NCI-H774 (cell line): Measurements from ENCODE around the gene UBE2E3.
"Not testable (repeated sequence)": the region's sequence is repeated elsewhere in the genome, so short reads cannot be mapped to it uniquely, and the experiment has no call there.

ENCODE experiments used
- DNase-seq: peaks from one replicate; lab custom pipeline; 2025; lab: John Stamatoyannopoulos, UW

UBE2E3 gene

DNA sequence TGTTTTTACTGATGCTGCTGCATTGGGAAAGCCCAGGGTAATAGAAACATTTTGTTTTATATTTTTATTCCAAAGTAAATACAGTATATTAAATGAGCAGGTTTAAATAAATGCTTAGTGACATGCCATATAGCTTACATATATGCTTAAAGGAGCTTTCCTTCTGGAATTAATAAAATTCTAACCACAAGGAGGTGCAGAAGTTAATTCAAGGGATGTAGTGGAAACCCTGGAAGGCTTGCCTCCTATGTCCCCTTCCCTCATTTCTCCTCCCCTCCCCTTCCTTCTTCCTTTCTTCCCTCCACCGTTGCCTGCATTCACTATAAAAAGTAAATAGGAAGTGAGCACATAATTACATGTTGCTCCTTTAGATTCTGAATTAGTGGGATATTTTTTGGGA is 96.3 kb downstream of the UBE2E3 start:
- DNase-seq = no peak

DNA sequence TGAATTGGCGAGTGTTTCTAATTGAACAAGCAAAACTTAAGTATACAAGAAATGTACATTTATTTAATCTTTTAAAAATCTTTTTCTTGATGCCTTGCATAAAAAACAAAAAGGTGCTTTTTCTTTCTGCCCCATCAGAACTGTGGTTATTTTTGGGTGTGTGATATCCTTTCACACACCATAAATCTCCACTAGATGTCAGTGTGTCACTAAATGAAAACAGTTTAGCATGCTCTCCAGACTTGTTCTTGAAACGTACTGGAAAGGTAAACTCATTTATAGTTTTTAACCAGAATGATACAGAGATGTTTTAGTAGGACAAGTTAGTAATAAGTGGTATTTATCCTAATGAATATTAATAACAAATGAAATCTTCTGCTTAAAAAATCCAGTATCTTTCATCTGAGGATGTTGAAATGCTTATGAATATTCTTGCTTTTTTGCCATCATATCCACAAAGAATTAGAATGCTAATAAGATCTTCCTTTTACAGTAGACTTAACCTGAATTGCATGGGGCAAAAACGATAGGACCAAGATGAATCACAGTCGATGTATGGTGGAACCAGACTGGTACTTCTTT is 96.8 kb downstream of the UBE2E3 start:
- DNase-seq = peak; percentile 21

GRCh38 chr2:181083140-181083539 is 102.7 kb downstream of the UBE2E3 start:
- no peak for DNase-seq

DNA sequence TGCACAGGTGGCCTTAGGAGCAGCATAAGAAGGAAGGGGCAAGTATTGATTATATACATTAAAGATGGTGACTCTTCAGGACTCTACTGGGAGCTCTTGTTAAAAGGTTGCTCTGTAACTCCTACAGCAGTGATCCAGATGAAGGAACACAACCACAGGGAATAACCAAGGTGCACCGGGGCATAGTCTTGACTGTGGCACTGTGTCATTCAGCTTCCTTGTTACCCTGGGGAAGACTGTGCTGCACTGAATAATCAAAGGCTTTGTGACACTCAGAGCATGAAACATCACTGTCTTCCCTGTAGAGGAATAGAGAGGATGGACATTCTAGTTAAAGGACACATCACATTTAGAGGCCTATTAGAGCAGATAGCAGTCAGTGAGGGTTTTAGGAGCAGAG is 105.3 kb downstream of the UBE2E3 start:
- no peak for DNase-seq

DNA sequence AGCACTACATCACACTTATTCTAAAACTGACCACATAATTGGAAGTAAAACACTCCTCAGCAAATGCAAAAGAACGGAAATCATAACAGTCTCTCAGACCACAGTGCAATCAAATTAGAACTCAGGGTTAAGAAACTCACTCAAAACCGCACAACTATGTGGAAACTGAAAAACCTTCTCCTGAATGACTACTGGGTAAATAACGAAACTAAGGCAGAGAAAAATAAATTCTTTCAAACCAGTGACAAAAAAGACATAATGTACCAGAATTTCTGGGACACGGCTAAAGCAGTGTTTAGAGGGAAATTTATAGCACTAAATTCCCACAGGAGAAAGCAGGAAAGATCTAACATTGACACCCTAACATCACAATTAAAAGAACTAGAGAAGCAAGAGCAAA is 111.5 kb downstream of the UBE2E3 start:
- not testable (repeated sequence) for DNase-seq

DNA sequence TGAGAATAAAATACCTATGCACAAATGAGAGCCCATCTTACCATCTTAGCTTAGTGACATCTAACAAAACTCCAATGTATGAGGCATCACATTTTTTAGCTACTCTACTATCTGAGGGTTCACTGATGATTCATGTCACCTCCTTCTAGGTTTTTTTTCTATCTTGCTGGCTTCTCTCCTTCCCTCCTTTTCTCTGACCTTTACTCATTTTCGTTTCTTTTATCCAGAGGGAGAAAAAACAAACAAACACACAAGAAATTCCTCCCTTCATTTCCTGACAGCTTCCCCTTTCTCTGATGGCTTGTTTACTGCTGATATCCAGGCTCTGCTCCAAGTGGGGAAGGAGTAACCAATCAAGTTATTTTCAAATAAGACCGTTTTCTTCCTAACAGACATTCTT is 115.1 kb downstream of the UBE2E3 start:
- no peak for DNase-seq

DNA sequence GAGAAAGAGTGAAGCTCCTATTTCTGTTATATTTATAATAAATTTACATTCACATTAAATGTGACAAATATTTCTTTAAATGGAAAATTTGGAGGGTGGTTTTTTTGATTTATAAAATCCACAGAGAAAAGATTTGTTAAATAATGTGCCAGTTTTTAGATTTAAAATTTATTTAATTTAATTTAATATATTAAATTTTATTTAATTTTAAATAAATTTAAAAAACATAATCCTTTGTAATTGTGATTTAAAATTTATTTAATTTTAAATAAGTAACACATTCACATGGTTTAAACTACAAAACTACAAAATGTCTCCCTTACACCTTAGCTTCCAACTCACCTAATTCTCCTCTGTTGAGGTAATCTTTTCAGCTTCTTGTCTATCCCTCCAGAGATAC is 123.3 kb downstream of the UBE2E3 start:
- DNase-seq = no peak

DNA sequence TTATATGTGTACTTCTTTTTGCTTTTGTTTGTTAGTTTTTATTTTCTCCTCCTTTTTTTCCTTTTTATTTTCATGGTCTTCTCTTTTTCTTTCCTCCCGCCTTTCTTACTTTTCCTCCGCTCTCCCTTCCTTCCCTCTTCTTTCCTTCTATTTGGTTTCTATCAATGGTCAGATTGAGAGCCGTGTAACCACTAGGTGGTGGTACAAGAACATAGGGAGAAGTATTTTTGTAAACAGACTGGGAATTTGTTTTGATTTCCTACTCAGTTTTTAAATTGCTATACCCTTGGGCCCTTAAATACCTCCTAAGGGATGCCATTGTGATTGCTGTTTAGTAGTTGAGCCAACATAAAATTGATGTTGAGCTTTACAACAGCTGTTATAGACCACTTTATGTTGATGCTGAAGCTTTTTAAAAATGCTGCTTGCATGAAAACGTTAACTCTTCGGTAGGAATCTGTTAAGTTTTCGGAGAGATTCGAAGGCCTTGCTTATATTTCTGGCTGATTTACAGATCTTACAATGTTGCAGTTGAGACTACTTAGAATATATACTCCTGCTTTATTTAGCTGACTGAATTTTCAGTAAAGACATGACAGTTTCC is 124.2 kb downstream of the UBE2E3 start:
- peak; percentile 50 for DNase-seq

DNA sequence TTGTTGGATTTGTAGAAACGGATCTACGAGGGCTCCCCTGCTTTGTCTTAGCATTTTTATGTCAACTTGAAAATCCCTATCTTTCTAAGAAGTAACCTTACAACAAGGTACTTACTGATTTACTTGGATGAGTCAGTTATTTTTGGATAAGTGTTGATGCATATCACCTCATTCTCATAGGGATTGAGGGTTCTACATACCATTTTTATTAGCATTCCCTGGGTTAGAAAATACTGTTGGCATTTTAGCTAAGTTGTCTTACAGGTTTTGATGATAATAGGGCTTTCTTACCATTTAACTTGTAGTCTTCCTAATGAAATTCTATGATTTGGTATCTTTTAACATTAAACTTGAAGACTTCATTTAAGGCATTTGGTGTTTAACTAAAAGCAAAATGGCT is 125.2 kb downstream of the UBE2E3 start:
- DNase-seq = no peak

DNA sequence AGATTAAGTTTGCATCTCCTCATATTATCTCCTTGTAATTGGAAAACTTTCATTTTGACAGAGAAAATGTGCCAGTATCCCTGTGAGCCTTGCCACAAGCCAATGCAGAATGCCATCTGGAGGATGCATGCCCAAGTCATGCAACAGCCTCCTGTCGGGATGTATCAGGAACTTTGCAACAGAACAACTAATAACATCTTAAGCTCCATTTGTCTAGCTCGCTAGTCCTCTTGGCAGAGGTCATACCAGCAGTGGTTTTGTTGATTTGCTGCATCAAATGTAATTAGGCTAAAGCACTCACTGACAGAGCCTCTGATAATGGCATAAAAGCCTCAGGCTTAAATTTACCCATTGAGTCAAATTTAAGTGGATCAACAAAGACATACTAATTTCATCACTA is 125.8 kb downstream of the UBE2E3 start:
- no peak for DNase-seq

DNA sequence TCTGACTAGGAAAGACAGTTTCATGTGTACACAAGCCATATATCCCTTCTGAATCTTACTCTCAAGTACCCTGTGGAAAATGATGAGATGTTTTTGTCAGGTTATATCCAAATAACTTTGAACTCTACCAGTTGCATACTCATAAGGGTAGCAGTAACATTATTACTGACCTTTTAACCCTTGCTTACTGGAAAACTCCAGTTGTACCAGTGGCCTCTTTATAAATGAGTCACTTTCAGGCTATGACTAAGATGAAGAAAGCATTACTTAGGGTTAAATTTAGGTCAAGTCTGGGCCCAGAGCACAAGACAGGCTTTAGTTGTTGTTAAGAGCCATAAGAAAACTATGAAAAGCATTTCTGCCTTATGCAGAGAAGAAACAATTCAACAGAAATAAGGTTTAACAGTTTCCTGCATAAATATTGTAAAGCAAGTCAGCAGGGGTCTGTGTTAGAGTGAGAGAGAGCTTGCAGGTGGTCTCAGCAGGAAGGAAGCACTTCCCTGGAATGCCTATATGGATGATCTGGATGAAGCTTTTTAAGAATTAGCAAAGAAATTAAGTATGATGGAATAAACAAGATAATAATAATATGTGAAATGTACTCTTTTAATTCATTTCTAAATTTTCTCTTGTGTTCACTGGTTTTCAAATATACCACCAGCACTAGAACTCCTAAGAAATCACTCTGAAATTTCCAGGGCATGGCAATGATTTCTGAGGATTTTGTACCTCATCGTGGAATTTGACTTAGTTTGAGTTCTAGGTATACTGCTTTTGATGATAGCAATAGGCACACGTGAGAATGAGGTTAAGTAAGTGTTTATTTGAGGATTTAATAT is 126.6 kb downstream of the UBE2E3 start:
- DNase-seq = no peak

DNA sequence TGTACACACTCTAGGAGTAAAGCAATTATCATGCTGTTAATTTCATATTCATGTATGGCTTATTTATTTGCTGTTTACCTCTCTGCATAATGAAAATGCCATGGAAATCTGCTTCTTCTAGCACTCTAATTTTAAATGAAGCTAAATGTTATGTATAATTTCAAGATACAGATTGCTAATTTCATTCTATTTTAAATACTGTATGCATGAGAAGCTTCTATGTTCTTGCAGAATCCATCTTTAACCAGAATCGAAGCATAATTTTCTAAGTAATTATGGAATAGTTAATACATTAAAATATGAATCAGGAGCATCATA is 127.2 kb downstream of the UBE2E3 start:
- no peak for DNase-seq

DNA sequence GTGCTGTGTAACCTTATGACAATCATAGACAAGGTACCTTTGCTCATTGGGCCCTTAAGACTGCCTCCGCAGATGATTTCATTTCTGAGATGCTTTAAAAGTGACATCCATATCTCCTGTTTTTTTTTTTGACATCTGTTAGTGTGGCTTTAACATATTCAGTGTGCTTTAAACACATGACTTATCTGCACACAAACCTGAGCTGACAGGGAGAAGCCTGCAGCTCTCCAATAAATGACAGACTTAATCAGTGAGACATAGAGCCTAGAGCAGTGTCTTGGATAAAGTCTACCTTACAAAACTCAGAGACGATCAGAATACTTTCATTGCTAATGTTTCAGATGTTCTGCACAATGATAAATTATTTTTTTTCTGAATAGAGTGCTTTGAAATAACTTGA is 130.7 kb downstream of the UBE2E3 start:
- DNase-seq = no peak

GRCh38 chr2:181112916-181113315 is 132.5 kb downstream of the UBE2E3 start:
- no peak for DNase-seq
